Prostate gland (tissue), 2 donors: ENCODE data around the gene SMPD2. TPM values are rescaled to one million over a fixed set of nuclear protein-coding genes. Genes with fewer than 3 reads are reported as not detected.

Experiments used
- DNase-seq: peaks from one replicate; pipeline ENCODE4 v3.0.0-alpha.2; 2019; ENCODE audit warnings: low spot score
- H3K27ac ChIP-seq, 2 donors: fragments of 200-600 bp; sonication (generic); 2 replicates each; pipeline ENCODE4 v1.5.1; 2017 to 2019
- H3K27me3 ChIP-seq: fragments of 200-600 bp; sonication (generic); replicated peaks from 2 replicates; pipeline ENCODE4 v1.5.1; 2019; ENCODE audit not compliant: insufficient read depth
- H3K36me3 ChIP-seq, 2 donors: fragments of 200-600 bp; sonication (generic); 1 replicate in 1 of 2; 2 replicates in 1 of 2; pipeline versions ENCODE4 v1.5.1 to v1.8.1; 2017 to 2019
- H3K4me1 ChIP-seq: fragments of 200-600 bp; sonication (generic); replicated peaks from 2 replicates; pipeline ENCODE4 v1.5.1; 2019
- H3K4me3 ChIP-seq, 2 donors: fragments of 200-600 bp; sonication (generic); 2 replicates each; pipeline ENCODE4 v1.5.1; 2017 to 2019
- H3K9me3 ChIP-seq: fragments of 200-600 bp; sonication (generic); 2 replicates; pipeline ENCODE4 v1.5.1; 2017
- POLR2A ChIP-seq: fragments of 450-650 bp; IDR thresholded peaks from one replicate; pipeline ENCODE4 v1.6.1; 2016; ENCODE audit warnings: antibody characterized with exemption, mild to moderate bottlenecking
- POLR2AphosphoS5 ChIP-seq: sonication (generic); formaldehyde crosslinking; IDR thresholded peaks from one replicate; pipeline ENCODE4 v1.6.1; 2017; ENCODE audit warnings: antibody characterized with exemption
- WGBS: methylation state at CpG from one replicate; pipeline ENCODE4 v1.1.5; 2018; 5-methylcytosine and 5-hydroxymethylcytosine counted together
- intact Hi-C: fragments of 100-400 bp; cut with DNase I; formaldehyde crosslinking; loops from one replicate; pipeline ENCODE4 v1.14.2; 2022
- total RNA-seq, 2 donors: library from RNA; depleted of rRNA; stranded (reverse); fragments of >200 nt; gene quantifications; one replicate each; pipeline ENCODE4 v1.1.0, GENCODE V29; 2016
- TF ChIP-seq, protein P1 (sequence below), 4 experiments: fragments of 200-600 bp in 2 of 4; fragments of 450-650 bp in 2 of 4; sonication (generic) in 2 of 4; IDR thresholded peaks; 1 replicate in 3 of 4; 2 replicates in 1 of 4; pipeline ENCODE4 v1.5.1; 2016 to 2019; ENCODE audit warnings: antibody characterized with exemption in 4 of 4, mild to moderate bottlenecking in 2 of 4, moderate library complexity in 2 of 4

SMPD2 gene
- total RNA-seq, 2 donors from 2014 or later, result 10.2 to 24.2 TPM

DNA sequence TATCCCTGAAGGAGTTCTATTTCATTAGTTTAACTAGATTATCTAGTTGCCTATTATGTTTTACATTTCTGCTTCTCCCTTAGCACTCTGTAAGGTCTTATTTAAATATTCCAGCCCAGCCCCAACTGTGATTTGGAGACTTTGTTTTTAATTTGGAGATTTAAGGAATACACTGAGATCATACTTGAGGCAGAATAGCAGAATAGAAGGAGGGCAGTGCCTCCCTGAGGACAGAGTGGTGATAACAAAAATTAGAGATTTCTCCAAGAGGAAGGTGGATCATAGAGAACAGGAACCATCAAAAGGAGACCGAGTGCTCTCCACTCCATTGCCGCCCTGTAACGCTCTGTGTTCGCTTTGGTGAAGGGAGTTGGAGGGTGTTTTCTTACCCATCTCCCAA, 43.5 kb upstream of the SMPD2 start:
- Histone ChIP-seq H3K27ac (no peak overlapping the region), H3K4me3 (no peak overlapping the region), H3K9me3 (no peaks in the 10 kb centered on the region), H3K4me1 (no peaks in the 10 kb centered on the region), H3K27me3 (no peaks in the 10 kb centered on the region), H3K36me3 (no peaks in the 10 kb centered on the region)
- TF ChIP-seq, protein P1, sequence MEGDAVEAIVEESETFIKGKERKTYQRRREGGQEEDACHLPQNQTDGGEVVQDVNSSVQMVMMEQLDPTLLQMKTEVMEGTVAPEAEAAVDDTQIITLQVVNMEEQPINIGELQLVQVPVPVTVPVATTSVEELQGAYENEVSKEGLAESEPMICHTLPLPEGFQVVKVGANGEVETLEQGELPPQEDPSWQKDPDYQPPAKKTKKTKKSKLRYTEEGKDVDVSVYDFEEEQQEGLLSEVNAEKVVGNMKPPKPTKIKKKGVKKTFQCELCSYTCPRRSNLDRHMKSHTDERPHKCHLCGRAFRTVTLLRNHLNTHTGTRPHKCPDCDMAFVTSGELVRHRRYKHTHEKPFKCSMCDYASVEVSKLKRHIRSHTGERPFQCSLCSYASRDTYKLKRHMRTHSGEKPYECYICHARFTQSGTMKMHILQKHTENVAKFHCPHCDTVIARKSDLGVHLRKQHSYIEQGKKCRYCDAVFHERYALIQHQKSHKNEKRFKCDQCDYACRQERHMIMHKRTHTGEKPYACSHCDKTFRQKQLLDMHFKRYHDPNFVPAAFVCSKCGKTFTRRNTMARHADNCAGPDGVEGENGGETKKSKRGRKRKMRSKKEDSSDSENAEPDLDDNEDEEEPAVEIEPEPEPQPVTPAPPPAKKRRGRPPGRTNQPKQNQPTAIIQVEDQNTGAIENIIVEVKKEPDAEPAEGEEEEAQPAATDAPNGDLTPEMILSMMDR (IDR thresholded peaks at IDR 0.05), result peak in 2 of 4 experiments; percentile 30 to 35
- TF ChIP-seq POLR2A, result no peak
- no peak for DNase-seq
- intact Hi-C loops, result no loop called here
- 85% methylated on average over 4 of the region's 4 CpGs for WGBS

- no peaks in the 10 kb centered on the region for H3K27me3 ChIP-seq
- DNase-seq, result no peak
- TF ChIP-seq POLR2A (no peak), POLR2AphosphoS5 (no peak)
- TF ChIP-seq, protein P1 (IDR thresholded peaks at IDR 0.05), result no peak
- no peak overlapping the region for H3K27ac ChIP-seq
- H3K9me3 ChIP-seq, result no peaks in the 10 kb centered on the region
- intact Hi-C loops, result no loop called here
- H3K4me1 ChIP-seq, result no peaks in the 10 kb centered on the region
- no peak overlapping the region for H3K4me3 ChIP-seq
- 89% methylated on average over 4 of the region's 4 CpGs for WGBS
- no peaks in the 10 kb centered on the region for H3K36me3 ChIP-seq
These were observed 34.3 kb upstream of the SMPD2 start for GRCh38 chr6:109406196-109406595.

- intact Hi-C loops, result no loop called here
- no peaks in the 10 kb centered on the region for H3K36me3 ChIP-seq
- H3K27me3 ChIP-seq, result no peaks in the 10 kb centered on the region
- TF ChIP-seq, protein P1 (IDR thresholded peaks at IDR 0.05), result no peak
- no peak for TF ChIP-seq POLR2A
- no peak for TF ChIP-seq POLR2AphosphoS5
- 95% methylated on average over 2 of the region's 2 CpGs for WGBS
- H3K4me3 ChIP-seq, result no peak overlapping the region
- no peaks in the 10 kb centered on the region for H3K4me1 ChIP-seq
- DNase-seq, result no peak
- H3K27ac ChIP-seq, result no peak overlapping the region
- H3K9me3 ChIP-seq, result no peaks in the 10 kb centered on the region
These were observed 29.5 kb upstream of the SMPD2 start for GRCh38 chr6:109411034-109411433.

DNA sequence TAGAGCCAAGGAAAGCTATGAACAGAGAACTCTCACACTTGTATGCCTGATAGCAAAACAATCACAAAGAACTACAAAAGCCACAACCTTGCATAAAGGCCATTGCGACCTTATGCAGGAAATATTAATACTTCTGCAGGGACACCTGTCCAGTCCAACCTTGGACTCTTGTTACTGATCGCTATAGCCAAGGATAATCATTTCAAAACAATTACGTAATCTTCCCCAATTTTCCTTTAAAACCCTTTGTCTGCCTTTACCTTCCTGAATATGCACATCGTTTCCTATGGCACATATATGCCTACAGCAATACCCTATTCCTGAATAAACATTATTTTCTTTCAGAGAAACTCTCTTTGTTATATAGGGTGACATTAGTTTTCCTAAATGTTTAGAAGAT, 22.9 kb upstream of the SMPD2 start:
- DNase-seq, result no peak

DNA sequence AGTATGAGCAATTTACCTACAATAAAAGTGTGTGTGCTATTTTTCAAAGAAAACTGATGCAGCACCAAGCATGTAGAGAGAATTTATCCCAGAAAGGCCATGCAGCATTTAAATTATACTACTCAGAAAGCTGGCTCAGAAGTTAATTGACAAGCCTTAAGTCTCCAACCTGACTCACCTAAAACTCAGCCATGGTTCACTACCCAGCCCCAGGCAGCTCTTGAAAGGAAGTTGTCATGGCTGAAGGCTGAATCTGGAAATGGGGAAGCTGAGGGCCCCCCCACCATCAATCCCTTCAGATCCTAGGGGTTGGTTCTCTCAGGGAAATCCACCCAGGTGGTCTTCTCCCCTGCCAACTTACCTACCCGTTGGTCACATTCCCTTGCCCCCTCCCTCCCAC, 19.8 kb upstream of the SMPD2 start:
- WGBS, result 32% methylated on average over 1 of the region's 1 CpG
- TF ChIP-seq POLR2A, result no peak
- TF ChIP-seq, protein P1 (IDR thresholded peaks at IDR 0.05), result no peak
- TF ChIP-seq POLR2AphosphoS5, result no peak
- no peak overlapping the region for H3K4me3 ChIP-seq
- no peak for DNase-seq
- no peaks in the 10 kb centered on the region for H3K4me1 ChIP-seq
- no peaks in the 10 kb centered on the region for H3K9me3 ChIP-seq
- H3K27ac ChIP-seq, result no peak overlapping the region
- no peaks in the 10 kb centered on the region for H3K36me3 ChIP-seq
- intact Hi-C loops, result no loop called here
- no peaks in the 10 kb centered on the region for H3K27me3 ChIP-seq

More for the DNA sequence above, 22.9 kb upstream of the SMPD2 start:
- no peak overlapping the region for H3K27ac ChIP-seq
- no peaks in the 10 kb centered on the region for H3K9me3 ChIP-seq
- TF ChIP-seq POLR2AphosphoS5 (no peak), POLR2A (no peak)
- TF ChIP-seq, protein P1 (IDR thresholded peaks at IDR 0.05), result no peak
- H3K36me3 ChIP-seq, result no peaks in the 10 kb centered on the region
- H3K4me1 ChIP-seq, result no peaks in the 10 kb centered on the region
- intact Hi-C loops, result no loop called here
- H3K27me3 ChIP-seq, result no peaks in the 10 kb centered on the region
- H3K4me3 ChIP-seq, result no peak overlapping the region
- WGBS, result 95% methylated on average over 4 of the region's 4 CpGs
